HFF-Myc (cell line): Measurements from ENCODE around the gene TFIP11.
A peak's percentile ranks its signal among the peaks of the same experiment; 100 is the strongest.

Experiments
- DNase-seq: peaks from one replicate; pipeline ENCODE4 v3.0.0-alpha.2; 2011; ENCODE audit warnings: low read depth; ENCODE audit errors: extremely low read depth
- H3K4me3 ChIP-seq: replicated peaks from 2 replicates; pipeline ENCODE4 v1.5.1; 2011; ENCODE audit warnings: low read depth, mild to moderate bottlenecking, control low read depth, low read length
- TF ChIP-seq, protein P1 (sequence below): IDR thresholded peaks from 2 replicates; pipeline ENCODE4 v1.5.1; 2012; ENCODE audit warnings: mild to moderate bottlenecking, low read depth, low read length, control low read depth; ENCODE audit errors: missing control alignments

TFIP11 gene

DNA sequence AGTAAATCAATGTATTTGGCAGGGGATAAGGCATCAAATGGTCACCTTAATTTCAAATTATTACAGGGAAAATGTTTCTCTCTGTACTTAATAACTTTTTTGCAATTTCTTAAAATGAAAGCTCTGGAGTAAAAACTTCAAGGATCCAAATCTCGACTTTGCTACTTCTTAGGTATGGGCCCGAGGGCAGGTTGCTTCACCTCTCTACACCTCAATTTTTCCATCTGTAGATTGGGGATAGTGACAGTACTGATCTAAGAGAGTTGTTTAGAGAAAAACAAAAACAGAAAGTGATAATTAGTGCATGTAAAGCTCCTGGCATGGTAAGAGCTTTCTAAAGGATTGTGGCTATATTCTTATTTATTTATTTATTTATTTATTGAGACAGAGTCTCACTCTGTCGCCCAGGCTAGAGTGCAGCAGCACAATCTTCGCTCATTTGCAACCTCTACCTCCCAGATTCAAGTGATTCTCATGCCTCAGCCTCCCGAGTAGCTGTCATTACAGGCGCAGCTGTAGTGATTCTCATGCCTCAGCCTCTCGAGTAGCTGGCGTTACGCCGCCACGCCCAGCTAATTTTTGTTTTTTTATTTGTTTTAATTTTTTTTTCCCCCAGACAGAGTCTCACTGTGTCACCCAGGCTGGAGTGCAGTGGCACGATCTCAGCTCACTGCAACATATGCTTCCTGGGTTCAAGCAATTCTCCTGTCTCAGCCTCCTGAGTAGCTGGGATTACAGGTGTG is 2.3 kb upstream of the TFIP11 start:
- DNase-seq = no peak
- H3K4me3 ChIP-seq = no peak overlapping the region
- TF ChIP-seq, protein P1, sequence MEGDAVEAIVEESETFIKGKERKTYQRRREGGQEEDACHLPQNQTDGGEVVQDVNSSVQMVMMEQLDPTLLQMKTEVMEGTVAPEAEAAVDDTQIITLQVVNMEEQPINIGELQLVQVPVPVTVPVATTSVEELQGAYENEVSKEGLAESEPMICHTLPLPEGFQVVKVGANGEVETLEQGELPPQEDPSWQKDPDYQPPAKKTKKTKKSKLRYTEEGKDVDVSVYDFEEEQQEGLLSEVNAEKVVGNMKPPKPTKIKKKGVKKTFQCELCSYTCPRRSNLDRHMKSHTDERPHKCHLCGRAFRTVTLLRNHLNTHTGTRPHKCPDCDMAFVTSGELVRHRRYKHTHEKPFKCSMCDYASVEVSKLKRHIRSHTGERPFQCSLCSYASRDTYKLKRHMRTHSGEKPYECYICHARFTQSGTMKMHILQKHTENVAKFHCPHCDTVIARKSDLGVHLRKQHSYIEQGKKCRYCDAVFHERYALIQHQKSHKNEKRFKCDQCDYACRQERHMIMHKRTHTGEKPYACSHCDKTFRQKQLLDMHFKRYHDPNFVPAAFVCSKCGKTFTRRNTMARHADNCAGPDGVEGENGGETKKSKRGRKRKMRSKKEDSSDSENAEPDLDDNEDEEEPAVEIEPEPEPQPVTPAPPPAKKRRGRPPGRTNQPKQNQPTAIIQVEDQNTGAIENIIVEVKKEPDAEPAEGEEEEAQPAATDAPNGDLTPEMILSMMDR = no peak

DNA sequence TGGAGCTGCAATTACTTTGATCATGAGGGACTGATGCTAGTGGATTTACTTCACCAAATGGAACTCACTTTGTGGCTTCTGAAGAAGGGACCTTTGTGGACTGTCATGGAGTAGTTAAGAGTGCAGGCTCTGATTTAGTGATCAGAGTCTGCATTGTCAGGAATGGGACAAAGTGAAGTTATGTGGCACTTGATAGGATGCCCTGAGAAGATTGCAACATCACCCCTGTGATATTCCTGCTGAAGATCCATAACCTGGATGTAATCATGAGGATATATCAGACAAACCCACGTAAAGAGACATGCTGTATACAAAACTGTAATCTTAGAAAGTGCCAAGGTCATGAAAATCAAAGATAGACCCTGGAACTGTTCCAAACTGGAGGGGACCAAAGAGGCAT is 1.6 kb upstream of the TFIP11 start:
- DNase-seq = no peak
- TF ChIP-seq, protein P1 = no peak
- H3K4me3 ChIP-seq = peak overlapping the region; percentile 99

DNA sequence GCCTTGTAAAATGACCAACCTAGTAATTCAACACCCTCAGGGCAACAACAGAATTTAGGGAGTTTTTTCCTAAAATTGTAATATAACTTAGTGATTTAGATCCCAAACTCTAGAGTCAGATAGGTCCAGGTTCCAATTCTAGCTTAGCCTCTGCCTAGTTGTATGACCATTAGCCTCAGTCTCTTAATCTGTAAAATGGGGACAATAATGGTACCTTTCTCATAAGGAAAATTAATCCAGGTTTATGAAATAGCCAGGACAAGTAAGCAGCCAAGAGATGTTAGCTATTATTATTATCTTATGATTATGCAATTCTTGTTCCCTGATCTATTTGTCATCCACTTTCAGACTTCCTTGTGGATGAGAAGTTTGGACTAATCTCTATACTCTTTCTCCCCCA is 4.1 kb downstream of the TFIP11 start:
- TF ChIP-seq, protein P1 = no peak
- no peak for DNase-seq
- H3K4me3 ChIP-seq = no peak overlapping the region

DNA sequence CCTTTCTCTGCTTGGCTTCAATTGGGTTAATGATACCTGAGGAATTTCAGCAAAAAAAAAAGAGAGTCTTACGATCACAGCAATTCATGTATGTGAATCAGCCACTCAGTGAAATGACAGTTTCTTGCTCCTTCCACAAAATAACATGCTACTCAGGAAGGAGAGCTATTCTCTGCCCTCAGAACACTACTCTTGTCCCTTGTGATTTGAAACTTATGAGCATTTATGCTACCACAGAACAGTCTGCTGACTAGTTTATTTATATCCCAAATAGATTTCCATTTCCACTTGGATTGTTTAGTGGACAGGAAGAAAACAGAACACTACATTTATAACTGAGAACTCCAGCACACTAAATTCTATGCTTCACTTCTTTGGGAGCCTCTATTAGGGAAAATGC is 8.5 kb downstream of the TFIP11 start:
- TF ChIP-seq, protein P1 = no peak
- no peak for DNase-seq
- no peak overlapping the region for H3K4me3 ChIP-seq

DNA sequence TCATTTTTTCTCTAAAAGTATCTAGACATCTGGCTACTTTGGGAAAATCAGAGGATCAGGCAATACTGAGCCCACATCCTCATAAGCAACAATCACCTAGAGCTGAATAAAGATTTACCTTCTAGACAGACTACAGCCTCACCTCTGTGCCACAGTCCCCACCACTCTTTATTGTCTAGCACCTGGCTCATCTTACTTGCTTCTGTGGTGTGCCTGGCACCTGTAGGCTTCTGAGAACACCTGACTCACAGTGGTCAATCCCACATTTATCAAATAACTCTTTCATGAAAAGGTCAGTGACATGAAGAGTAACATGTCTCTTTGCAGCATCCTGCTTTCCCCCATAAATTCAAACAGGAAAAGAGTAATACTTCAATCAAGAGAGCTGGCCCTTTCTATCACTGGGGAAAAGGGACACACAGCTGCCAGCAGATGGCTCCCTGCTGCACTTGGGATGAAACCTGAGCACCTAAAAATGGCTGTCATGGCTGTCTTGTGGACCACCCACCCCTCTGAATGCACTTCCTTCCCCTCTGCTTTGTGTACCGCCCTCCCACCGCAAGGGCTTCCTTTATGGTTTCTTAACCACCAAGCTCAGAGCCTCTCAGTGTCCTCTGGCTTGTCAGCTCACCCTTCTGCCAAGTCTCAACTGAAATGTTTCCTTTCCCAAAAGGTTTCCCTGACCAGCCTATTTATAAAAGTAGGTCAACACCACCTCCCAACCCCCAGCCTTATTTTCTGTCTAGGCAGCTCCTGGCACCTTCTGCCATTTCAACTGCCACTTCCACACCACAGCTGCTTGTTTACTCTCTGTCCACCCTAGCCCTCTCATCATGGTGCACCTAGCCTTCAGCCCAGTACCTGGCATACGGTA is 9.3 kb downstream of the TFIP11 start:
- no peak for DNase-seq
- TF ChIP-seq, protein P1 = peak; percentile 75
- no peak overlapping the region for H3K4me3 ChIP-seq

DNA sequence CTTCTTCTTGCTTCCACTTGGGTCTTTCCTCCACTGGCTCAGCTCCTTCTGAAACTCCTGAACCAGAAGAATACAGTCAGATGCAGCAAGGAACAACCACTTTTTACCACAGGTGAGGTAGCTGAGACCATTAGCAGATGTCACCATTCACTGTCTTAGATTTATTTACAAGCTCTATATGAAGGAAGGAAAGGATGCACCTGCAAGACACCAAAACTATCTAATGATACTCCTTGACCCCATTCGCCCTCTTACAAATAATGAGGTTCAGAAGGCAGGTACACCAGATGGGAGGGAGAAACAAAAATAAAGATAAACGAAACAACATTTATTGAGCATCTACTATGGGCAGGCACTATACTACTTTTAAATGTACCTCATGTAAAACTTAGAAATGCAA is 10.3 kb downstream of the TFIP11 start:
- H3K4me3 ChIP-seq = no peak overlapping the region
- DNase-seq = no peak

More for the DNA sequence above, 10.3 kb downstream of the TFIP11 start:
- TF ChIP-seq, protein P1 = no peak
